VCaP (cell line): ENCODE measurements around the gene SOCS3.
A peak's percentile ranks its signal among the peaks of the same experiment; 100 is the strongest.

Experiments
- H3K27ac ChIP-seq: fragments of 450-650 bp; 2 replicates; pipeline ENCODE4 v1.5.1; 2017
- TF ChIP-seq, protein P1 (sequence below): fragments of 450-650 bp; conservative IDR thresholded peaks from 2 replicates; pipeline ENCODE4 v1.5.1; 2017; ENCODE audit warnings: mild to moderate bottlenecking, moderate library complexity

SOCS3 gene

DNA sequence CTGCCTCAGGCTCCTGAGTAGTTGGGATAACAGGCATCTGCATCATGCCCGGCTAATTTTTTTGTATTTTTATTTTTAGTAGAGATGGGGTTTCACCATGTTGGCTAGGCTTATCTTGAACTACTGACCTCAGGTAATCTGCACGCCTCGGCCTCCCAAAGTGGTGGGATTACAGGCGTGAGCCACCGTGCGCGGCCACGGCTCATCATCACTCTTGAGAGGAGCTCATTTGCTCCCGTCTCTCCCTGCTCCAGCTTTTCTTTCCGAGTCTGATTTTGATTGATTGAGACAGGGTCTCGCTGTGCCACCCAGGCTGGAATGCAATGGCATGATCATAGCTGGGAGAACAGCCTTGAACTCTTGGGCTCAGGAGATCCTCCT is 31.2 kb upstream of the SOCS3 start:
- TF ChIP-seq, protein P1, sequence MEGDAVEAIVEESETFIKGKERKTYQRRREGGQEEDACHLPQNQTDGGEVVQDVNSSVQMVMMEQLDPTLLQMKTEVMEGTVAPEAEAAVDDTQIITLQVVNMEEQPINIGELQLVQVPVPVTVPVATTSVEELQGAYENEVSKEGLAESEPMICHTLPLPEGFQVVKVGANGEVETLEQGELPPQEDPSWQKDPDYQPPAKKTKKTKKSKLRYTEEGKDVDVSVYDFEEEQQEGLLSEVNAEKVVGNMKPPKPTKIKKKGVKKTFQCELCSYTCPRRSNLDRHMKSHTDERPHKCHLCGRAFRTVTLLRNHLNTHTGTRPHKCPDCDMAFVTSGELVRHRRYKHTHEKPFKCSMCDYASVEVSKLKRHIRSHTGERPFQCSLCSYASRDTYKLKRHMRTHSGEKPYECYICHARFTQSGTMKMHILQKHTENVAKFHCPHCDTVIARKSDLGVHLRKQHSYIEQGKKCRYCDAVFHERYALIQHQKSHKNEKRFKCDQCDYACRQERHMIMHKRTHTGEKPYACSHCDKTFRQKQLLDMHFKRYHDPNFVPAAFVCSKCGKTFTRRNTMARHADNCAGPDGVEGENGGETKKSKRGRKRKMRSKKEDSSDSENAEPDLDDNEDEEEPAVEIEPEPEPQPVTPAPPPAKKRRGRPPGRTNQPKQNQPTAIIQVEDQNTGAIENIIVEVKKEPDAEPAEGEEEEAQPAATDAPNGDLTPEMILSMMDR = no peak
- H3K27ac ChIP-seq = no peak overlapping the region

DNA sequence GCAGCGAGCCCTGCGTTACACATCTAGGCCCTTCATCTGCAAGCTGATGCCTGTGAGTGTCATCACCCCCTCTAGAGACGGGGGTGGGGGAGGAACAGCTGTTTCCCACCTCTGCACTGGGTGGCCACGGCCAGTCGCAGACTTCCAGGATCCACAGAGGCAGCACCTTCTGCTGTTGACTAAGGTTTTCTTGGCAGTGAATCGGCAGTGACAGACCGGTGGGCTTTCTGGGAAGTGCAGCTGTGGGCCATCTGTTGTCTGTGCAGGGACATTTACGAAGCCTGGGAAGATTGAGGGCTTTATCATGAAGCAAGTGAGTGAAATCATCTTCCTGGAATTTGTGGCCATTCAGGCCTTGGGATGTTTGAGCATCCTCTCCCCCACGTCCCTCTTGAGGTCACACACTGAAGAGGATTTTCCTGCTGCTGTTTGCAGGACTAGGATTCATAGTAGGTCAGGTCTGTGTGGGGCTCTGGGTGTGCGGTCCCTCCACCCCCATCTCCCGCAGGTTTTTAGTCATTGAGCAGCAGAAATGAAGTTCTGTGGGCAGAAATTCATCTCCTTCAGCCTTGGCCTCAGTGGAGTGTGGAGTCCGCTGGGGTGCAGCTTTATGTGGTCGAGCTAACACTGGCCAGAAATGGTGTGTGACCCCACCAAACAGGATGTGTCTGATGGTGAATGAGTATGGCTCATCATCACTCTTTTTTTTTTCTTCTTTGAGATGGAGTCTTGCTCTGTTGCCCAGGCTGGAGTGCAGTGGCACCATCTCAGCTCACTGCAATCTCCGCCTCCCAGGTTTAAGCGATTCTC is 30.6 kb upstream of the SOCS3 start:
- H3K27ac ChIP-seq = no peak overlapping the region
- TF ChIP-seq, protein P1 = 0 out of 2 replicates have a peak, but pooled peaks have one; percentile 13

DNA sequence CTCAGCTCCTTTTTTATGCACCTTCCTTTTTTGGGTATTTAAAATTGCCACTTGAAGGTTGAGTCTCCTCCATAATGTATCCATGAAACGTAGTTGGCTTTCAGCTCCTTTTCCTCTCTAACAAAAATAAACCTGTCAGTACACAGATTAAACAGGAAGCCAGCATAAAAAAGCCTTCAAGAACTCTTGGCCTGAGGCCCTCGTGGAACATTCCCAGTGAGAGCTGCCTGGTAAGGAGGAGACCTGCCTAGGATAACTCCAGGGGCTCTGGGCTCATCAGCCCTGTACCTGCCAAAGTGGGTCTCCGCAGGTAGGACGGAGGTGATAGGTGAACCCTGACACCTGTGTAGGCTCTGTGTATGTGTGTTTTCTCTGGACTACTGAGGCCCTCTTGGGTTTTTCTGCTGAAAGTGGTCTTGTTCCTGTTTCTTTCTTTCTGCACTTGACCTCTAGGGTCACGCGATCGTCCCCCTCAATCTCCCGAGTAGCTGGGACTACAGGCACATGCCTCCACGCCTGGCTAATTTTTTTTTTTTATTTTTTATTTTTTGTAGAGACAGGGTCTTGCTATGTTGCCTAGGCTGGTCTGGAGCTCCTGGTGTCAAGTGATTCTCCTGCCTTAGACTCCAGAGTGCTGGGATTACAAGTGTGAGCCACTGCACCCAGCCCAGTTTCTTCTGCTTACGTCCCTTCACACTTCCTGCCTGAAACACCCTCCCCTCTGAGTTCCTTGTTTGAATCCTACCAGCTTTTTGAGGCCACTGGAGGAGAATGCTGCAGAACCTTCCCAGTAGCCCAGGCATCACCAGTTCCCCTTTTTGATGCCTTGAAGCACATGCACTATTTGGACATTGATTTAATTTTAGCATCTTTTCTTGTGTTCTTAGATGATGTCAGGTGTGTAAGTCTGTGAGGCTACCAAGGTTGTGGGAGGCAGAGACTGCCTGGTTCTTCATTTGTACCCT is 28.4 kb upstream of the SOCS3 start:
- peak overlapping the region; percentile 71 for H3K27ac ChIP-seq

GRCh38 chr17:78384479-78385175 is 24.8 kb upstream of the SOCS3 start:
- no peak overlapping the region for H3K27ac ChIP-seq
- TF ChIP-seq, protein P1 = no peak

More for the DNA sequence above, 28.4 kb upstream of the SOCS3 start:
- TF ChIP-seq, protein P1 = no peak

- no peak overlapping the region for H3K27ac ChIP-seq
- TF ChIP-seq, protein P1 = no peak
Measured at GRCh38 chr17:78383725-78384471, 24.0 kb upstream of the SOCS3 start.

DNA sequence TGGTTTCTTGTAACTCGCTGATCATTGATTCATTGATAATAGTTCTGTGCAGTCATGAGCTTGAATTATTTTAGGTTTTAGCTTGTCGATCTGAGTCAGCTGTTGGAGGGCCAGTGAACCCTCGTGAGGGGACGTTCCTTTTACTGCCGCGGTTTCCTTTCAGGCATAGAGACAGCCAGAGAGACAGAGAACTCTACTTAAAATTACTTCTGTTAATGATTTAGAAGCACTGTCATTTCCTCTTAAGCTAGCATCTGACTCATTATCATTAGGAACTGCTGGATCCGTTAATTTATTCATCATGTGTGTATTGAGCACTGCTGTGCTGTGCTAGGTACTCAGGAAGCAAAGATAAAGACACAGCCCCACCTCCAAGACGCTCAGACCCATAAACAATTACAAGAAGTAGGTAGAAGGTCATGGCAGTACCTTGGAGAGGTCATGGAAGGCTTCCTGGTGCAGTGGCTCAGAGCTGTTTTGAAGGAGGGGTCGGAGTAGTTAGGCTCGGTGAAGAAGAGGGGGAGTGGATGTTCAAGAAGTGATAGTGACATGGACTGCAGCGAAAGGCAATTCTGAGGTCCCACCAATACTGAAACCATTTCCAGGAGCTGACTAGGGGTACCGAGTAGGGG is 21.8 kb upstream of the SOCS3 start:
- no peak overlapping the region for H3K27ac ChIP-seq
- TF ChIP-seq, protein P1 = no peak
